B cell (primary cell): ENCODE data around the gene DOCK8. TPM values are rescaled to one million over a fixed set of nuclear protein-coding genes. Genes with fewer than 3 reads are reported as not detected.
"Not testable (repeated sequence)": the region's sequence is repeated elsewhere in the genome, so short reads cannot be mapped to it uniquely, and the experiment has no call there.

Experiments
- ATAC-seq: fragments of 200-7000 bp; cut with Tn5 transposase; one replicate; pipeline ENCODE4 v1.10.0; 2021; ENCODE audit warnings: low read depth, mild to moderate bottlenecking, moderate number of reproducible peaks, moderate library complexity
- CTCF ChIA-PET: fragments of 350-600 bp; sonication (Branson Sonifier 250); formaldehyde crosslinking; loops from one replicate; lab custom pipeline; 2021; ENCODE audit warnings: antibody characterized with exemption, inconsistent platforms; lab: Charles Lee
- POLR2A ChIA-PET: fragments of 350-600 bp; sonication (Branson Sonifier 250); formaldehyde crosslinking; loops from one replicate; lab custom pipeline; 2021; ENCODE audit warnings: antibody characterized with exemption; lab: Charles Lee
- DNase-seq: peaks from one replicate; pipeline ENCODE4 v3.0.0; 2013
- H2AFZ ChIP-seq: 2 replicates; pipeline ENCODE4 v1.6.1; 2012; ENCODE audit warnings: mild to moderate bottlenecking, low read depth, low read length; ENCODE audit not compliant: insufficient read depth, poor library complexity, severe bottlenecking
- H3K27ac ChIP-seq, 2 donors: 1 replicate in 1 of 2; 2 replicates in 1 of 2; pipeline ENCODE4 v1.5.1; 2012 to 2013; ENCODE audit warnings: low read length in 2 of 2, mild to moderate bottlenecking in 2 of 2, moderate library complexity in 1 of 2
- H3K27me3 ChIP-seq, 4 experiments: fragments of 200-600 bp in 1 of 4; sonication (generic) in 1 of 4; replicated peaks in 1 of 4; 1 replicate in 2 of 4; 2 replicates in 2 of 4; pipeline versions ENCODE4 v1.6.1 to v1.7.0; 2013 to 2016; ENCODE audit warnings: low read length in 3 of 4, mild to moderate bottlenecking in 2 of 4, mixed read lengths in 1 of 4, moderate library complexity in 1 of 4; ENCODE audit not compliant: insufficient read depth in 4 of 4, control insufficient read depth in 3 of 4; ENCODE audit errors: control extremely low read depth in 1 of 4
- H3K36me3 ChIP-seq, 2 experiments: replicated peaks in 1 of 2; 1 replicate in 1 of 2; 2 replicates in 1 of 2; pipeline versions ENCODE4 v1.6.1 to v1.7.1; 2013; ENCODE audit warnings: low read length in 1 of 2; ENCODE audit not compliant: insufficient read depth in 2 of 2, control insufficient read depth in 1 of 2; ENCODE audit errors: control extremely low read depth in 1 of 2, extremely low read depth in 1 of 2
- H3K4me1 ChIP-seq, 2 donors: fragments of 200-600 bp in 1 of 2; sonication (generic) in 1 of 2; 1 replicate in 1 of 2; 2 replicates in 1 of 2; pipeline versions ENCODE4 v1.5.1 to v1.6.1; 2013 to 2017; ENCODE audit warnings: low read length in 2 of 2; ENCODE audit not compliant: control insufficient read depth in 2 of 2, insufficient read depth in 2 of 2
- H3K4me2 ChIP-seq: replicated peaks from 2 replicates; pipeline ENCODE3; 2012; ENCODE audit warnings: mild to moderate bottlenecking, low read depth, low read length; ENCODE audit not compliant: poor library complexity, severe bottlenecking
- H3K4me3 ChIP-seq, 5 experiments: fragments of 200-600 bp in 1 of 5; sonication (generic) in 1 of 5; 1 replicate in 3 of 5; 2 replicates in 2 of 5; pipeline versions ENCODE4 v1.5.1 to v1.7.0; 2011 to 2016; ENCODE audit warnings: low read length in 4 of 5, mild to moderate bottlenecking in 4 of 5, low read depth in 2 of 5, control low read depth in 1 of 5, moderate library complexity in 1 of 5; ENCODE audit not compliant: insufficient read depth in 1 of 5; ENCODE audit errors: control extremely low read depth in 1 of 5, extremely low read depth in 1 of 5
- H3K79me2 ChIP-seq: fragments of 200-600 bp; sonication (generic); one replicate; pipeline ENCODE4 v1.6.0; 2016; ENCODE audit warnings: low read length; ENCODE audit not compliant: control insufficient read depth, insufficient read depth
- H3K9ac ChIP-seq: fragments of 200-600 bp; sonication (generic); 2 replicates; pipeline ENCODE4 v1.6.1; 2017; ENCODE audit warnings: mild to moderate bottlenecking, low read length, moderate library complexity
- H3K9me3 ChIP-seq, 3 donors: one replicate each; pipeline versions ENCODE4 v1.6.1 to v1.7.1; 2013; ENCODE audit warnings: low read length in 2 of 3; ENCODE audit not compliant: control insufficient read depth in 2 of 3, insufficient read depth in 1 of 3; ENCODE audit errors: control extremely low read depth in 1 of 3
- H4K20me1 ChIP-seq: 2 replicates; pipeline ENCODE4 v1.6.0; 2012; ENCODE audit warnings: mild to moderate bottlenecking, low read length; ENCODE audit not compliant: insufficient read depth, control insufficient read depth, poor library complexity, severe bottlenecking
- H3K27ac Mint-ChIP-seq: one replicate; pipeline ENCODE4 v1.8.0; 2021; ENCODE audit warnings: mixed read lengths
- H3K27me3 Mint-ChIP-seq: one replicate; pipeline ENCODE4 v1.8.0; 2021; ENCODE audit warnings: mixed read lengths
- H3K4me1 Mint-ChIP-seq: one replicate; pipeline ENCODE4 v1.8.0; 2021; ENCODE audit warnings: mixed read lengths
- H3K4me3 Mint-ChIP-seq: one replicate; pipeline ENCODE4 v1.8.0; 2021; ENCODE audit warnings: mixed read lengths
- H3K9me3 Mint-ChIP-seq: one replicate; pipeline ENCODE4 v1.8.0; 2022; ENCODE audit warnings: mixed read lengths; ENCODE audit not compliant: insufficient read depth
- EZH2 ChIP-seq: IDR thresholded peaks from 2 replicates; pipeline ENCODE4 v1.6.1; 2012; ENCODE audit warnings: borderline replicate concordance, low read depth, mild to moderate bottlenecking, moderate library complexity, low read length; ENCODE audit not compliant: insufficient read depth, poor library complexity, severe bottlenecking
- WGBS: methylation state at CpG from one replicate; pipeline ENCODE4 v1.1.5; 2013; ENCODE audit warnings: missing lambda C conversion rate; ENCODE audit not compliant: insufficient coverage; 5-methylcytosine and 5-hydroxymethylcytosine counted together
- intact Hi-C: fragments of 100-400 bp; cut with micrococcal nuclease; formaldehyde crosslinking; loops from one replicate; pipeline ENCODE4 v1.10.0; 2022
- polyA plus RNA-seq: library from polyadenylated mRNA; depleted of rRNA; stranded (reverse); fragments of >200 nt; gene quantifications from 2 replicates; pipeline ENCODE4 v1.2.3, GENCODE V29; 2012
- total RNA-seq, 2 donors: library from RNA; stranded (reverse); fragments of 120-200 nt in 1 of 2; gene quantifications; 1 replicate in 1 of 2; 2 replicates in 1 of 2; pipeline versions ENCODE4 v1.2.3 to v1.2.4, GENCODE V29; 2013 to 2022
- TF ChIP-seq, protein P1 (sequence below): fragments of 200-600 bp; IDR thresholded peaks from one replicate; pipeline ENCODE4 v1.8.0; 2022; ENCODE audit warnings: antibody characterized with exemption, mild to moderate bottlenecking

DOCK8 gene
- total and polyA plus RNA-seq, 2 donors (not counting 1 experiment from before 2014, with no cell fraction given) = 47.6 to 288 TPM

DNA sequence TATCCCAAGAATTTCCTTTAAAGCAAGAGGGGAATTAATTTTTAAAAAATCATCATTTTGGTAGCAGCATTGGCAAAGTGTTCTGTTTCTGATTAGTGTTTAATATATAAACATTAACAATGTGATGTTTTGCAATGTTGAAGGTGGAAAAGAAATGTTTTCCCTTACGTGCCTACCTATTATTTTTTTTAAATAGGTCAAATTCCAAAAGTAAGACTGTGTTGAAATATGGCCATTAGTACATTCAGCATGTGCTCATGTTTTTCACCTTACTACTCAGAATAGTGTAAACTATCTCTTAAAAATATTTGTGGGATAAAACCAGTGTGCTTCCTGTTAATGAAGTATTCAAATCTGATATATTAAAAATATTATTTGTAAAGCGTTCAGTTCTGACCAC lies 3.3 kb downstream of the DOCK8 start:
- Histone ChIP-seq H3K4me2 (no peak overlapping the region), H3K4me3 (no peak overlapping the region), H2AFZ (no peak overlapping the region), H3K27me3 (no peaks in the 10 kb centered on the region), H3K9ac (no peak overlapping the region), H3K4me1 (peaks cover 42 to 61% of the 10 kb centered on the region in 2 donors), H3K36me3 (no peaks in the 10 kb centered on the region), H3K27ac (no peak overlapping the region), H4K20me1 (no peaks in the 10 kb centered on the region), H3K79me2 (peaks cover 74% of the 10 kb centered on the region), H3K9me3 (no peaks in the 10 kb centered on the region)
- POLR2A ChIA-PET = no interaction called here
- no CpG with 5 or more reads among the region's 2 CpGs for WGBS
- no peak for DNase-seq
- ATAC-seq = no peak
- H3K9me3 Mint-ChIP-seq = no peaks in the 10 kb centered on the region
- H3K4me3 Mint-ChIP-seq = no peak overlapping the region
- H3K27ac Mint-ChIP-seq = no peak overlapping the region
- intact Hi-C loops = no loop called here
- CTCF ChIA-PET = interaction anchor here (1.2 kb wide), 1 partner anchor 9 kb away, joined by 3 read pairs; no protein-coding TSS in a partner anchor
- no peaks in the 10 kb centered on the region for H3K27me3 Mint-ChIP-seq
- H3K4me1 Mint-ChIP-seq = peaks cover 65% of the 10 kb centered on the region
- TF ChIP-seq, protein P1, sequence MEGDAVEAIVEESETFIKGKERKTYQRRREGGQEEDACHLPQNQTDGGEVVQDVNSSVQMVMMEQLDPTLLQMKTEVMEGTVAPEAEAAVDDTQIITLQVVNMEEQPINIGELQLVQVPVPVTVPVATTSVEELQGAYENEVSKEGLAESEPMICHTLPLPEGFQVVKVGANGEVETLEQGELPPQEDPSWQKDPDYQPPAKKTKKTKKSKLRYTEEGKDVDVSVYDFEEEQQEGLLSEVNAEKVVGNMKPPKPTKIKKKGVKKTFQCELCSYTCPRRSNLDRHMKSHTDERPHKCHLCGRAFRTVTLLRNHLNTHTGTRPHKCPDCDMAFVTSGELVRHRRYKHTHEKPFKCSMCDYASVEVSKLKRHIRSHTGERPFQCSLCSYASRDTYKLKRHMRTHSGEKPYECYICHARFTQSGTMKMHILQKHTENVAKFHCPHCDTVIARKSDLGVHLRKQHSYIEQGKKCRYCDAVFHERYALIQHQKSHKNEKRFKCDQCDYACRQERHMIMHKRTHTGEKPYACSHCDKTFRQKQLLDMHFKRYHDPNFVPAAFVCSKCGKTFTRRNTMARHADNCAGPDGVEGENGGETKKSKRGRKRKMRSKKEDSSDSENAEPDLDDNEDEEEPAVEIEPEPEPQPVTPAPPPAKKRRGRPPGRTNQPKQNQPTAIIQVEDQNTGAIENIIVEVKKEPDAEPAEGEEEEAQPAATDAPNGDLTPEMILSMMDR = no peak
- no peak for TF ChIP-seq EZH2

DNA sequence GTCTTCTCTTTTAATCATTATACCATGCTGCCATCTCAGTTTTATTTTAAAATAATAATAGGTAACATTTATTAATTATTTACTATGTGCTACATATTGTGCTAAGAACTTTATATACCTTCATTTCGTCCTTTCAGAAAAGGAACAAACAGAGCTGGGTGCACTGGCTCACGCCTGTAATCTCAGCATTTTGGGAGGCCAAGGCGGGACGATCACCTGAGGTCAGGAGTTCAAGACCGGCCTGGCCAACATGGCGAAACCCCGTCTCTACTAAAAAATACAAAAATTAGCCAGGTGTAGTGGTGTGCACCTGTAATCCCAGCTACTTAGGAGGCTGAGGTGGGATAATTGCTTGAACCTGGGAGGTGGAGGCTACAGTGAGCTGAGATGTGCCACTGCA lies 4.4 kb downstream of the DOCK8 start:
- H3K27me3 Mint-ChIP-seq, CTCF ChIA-PET, H3K9me3 Mint-ChIP-seq, H3K9ac ChIP-seq, H3K4me3 ChIP-seq, H3K27ac Mint-ChIP-seq, H3K27ac ChIP-seq, DNase-seq, H3K4me2 ChIP-seq, H3K36me3 ChIP-seq, ATAC-seq, intact Hi-C loops, H2AFZ ChIP-seq, H3K9me3 ChIP-seq, H4K20me1 ChIP-seq, H3K27me3 ChIP-seq, H3K4me3 Mint-ChIP-seq: not testable (repeated sequence)
- H3K4me1 Mint-ChIP-seq = peaks cover 68% of the 10 kb centered on the region
- WGBS = 95% methylated on average over 4 of the region's 7 CpGs
- peaks cover 82% of the 10 kb centered on the region for H3K79me2 ChIP-seq
- POLR2A ChIA-PET = interaction anchor here (0.6 to 0.9 kb wide), 2 partner anchors 11 to 32 kb away, joined by 3 to 4 read pairs; no protein-coding TSS in a partner anchor
- peaks cover 53 to 69% of the 10 kb centered on the region in 2 donors for H3K4me1 ChIP-seq
